ENCODE results near the gene MS4A13.
"Not testable (repeated sequence)": the region's sequence is repeated elsewhere in the genome, so short reads cannot be mapped to it uniquely, and the experiment has no call there.

MS4A13 gene

DNA sequence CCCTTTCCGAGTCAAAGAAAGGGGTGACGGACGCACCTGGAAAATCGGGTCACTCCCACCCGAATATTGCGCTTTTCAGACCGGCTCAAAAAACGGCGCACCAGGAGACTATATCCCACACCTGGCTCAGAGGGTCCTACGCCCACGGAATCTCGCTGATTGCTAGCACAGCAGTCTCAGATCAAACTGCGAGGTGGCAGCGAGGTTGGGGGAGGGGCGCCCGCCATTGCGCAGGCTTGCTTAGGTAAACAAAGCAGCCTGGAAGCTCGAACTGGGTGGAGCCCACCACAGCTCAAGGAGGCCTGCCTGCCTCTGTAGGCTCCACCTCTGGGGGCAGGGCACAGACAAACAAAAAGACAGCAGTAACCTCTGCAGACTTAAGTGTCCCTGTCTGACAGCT is 17.2 kb downstream of the MS4A13 start:
- DNase-seq: not testable (repeated sequence)

DNA sequence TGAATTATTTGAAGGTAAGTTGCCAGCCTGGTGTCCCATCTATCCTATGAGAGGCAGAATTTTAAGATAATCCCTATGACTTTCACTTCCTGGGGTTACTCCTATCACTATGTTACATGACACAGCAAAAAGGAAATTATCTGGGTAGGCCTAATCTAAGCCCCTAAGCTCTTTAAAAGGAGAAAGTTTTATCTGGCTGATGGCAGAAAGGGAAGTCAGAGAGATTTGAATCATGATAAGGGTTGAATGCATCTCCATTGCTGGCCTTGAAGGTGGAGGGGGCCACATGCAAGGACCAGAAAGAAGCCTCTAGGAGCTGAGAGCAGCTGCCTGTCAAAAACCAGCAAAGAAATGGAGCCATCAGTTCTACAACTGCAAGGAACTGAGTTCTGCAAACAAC is 23.4 kb downstream of the MS4A13 start:
- not testable (repeated sequence) for DNase-seq

DNA sequence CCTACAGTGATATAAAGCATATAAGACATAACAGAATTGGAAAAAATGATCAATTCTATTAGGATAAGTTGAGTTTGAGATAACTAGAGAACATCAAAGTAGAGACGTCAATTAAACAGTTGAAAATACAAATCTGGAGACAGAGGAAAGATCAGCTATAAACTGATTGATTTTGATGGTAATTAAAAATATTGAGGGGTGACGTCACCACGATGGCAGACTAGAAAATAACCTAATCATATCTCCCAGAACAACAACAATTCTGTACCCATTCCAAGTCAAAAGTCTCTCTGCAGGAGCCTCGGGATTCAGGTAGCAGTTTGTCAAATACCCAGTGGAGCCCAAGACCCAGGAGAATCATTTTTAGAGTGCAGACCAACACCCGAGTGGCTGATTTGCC is 28.9 kb downstream of the MS4A13 start:
- DNase-seq: no peak

GRCh38 chr11:60561254-60561653 is 46.1 kb downstream of the MS4A13 start:
- DNase-seq: no peak

DNA sequence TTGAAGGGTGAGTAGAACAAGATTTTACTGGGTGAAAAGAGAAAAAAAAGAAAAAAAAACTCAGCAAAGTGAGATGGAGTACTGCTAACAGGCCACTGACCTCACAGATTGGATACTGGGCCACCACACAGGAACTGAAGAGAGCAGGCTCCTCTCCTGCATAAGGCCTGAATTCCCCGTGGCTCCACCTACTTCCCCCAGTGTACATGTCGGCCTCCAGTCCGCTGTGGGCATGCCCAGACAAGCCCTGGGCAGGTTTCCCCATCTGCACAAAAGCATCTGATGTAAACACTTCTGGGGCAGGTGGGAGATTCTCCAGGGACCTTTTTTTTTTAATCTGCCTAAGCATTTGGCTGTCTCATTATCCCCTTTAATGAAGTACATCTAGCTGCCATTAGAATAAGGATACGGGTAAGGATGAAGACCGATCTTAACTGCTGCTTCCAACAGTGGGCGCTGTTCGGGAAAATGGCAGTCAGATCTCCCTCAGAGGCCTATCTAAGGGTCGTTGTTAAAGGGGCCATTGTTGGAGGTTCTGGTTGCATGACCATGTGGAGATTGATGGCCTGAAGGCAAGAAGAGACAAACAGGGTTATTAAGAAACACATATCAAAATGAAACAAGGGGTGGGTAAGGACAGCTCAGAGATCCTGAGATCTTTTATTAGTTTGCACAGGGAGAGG is 48.5 kb downstream of the MS4A13 start:
- no peak for DNase-seq

DNA sequence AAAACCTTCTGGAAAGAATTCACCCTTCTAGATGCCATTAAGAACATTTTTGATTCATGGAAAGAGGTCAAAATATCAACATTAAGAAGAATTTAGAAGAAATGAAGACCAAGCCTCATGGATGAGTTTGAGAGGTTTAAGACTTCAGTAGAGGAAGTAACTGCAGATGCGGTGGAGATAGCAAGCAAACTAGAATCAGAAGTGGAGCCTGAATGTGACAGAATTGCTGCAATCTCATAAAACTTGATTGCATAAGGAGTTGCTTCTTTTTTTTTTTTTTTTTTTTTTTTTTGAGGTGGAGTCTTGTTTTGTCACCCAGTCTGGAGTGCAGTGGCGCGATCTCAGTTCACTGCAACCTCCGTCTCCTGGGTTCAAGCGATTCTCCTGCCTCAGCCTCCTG is 51.6 kb downstream of the MS4A13 start:
- no peak for DNase-seq

DNA sequence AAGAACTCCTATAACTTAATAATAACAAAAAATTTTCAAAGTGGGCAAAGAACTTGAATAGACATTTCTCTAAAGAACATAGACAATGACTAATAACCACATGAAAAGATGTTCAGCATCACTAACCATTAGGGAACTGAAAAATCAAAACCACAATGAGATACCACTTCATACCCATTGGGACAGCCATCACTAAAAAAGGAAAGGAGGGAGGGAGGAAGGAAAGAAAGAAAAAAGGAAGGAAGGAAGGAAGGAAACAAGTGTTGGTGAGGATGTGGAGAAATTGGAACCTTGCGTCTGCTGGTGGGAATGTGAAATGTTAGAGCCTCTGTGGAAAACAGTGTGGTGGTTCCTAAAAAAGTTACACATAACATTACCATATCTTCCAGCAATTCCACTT is 55.8 kb downstream of the MS4A13 start:
- no peak for DNase-seq

DNA sequence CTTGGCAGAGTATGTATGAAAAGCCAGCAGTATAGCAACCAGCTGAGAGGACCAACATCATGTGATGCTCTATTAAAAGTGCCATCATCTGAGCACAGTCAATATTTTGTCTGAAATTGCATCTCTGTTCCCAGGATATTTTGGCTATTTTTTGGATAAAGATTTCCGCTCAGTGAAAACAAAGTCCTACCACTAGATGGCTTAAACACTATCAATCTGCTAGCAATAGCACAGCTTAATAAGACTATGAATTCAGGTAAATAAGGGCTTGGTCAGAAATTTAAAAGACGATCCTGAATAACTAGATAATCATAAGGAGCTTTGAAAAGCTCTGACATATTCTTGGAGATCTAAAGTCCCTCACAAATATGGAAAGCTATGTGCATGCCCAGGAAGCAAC is 74.4 kb downstream of the MS4A13 start:
- no peak for DNase-seq

Data from stimulated activated CD4-positive, alpha-beta T cell treated with anti-CD3 and anti-CD28 coated beads, Interleukin-4, amount 100 ng/mL, for 1 hour (primary cell).